CD4-positive, alpha-beta T cell (primary cell): ENCODE data around the gene HNRNPAB. TPM values are rescaled to one million over a fixed set of nuclear protein-coding genes. Genes with fewer than 3 reads are reported as not detected.
A peak's percentile ranks its signal among the peaks of the same experiment; 100 is the strongest.

Source experiments
- ATAC-seq: fragments of 200-7000 bp; cut with Tn5 transposase; one replicate; pipeline ENCODE4 v1.10.0; 2022; ENCODE audit warnings: mild to moderate bottlenecking; ENCODE audit not compliant: poor library complexity
- CTCF ChIA-PET: fragments of 350-600 bp; sonication (Branson Sonifier 250); formaldehyde crosslinking; loops from one replicate; lab custom pipeline; 2021; ENCODE audit warnings: antibody characterized with exemption, inconsistent platforms; lab: Charles Lee
- POLR2A ChIA-PET: fragments of 350-600 bp; sonication (Branson Sonifier 250); formaldehyde crosslinking; loops from one replicate; lab custom pipeline; 2021; ENCODE audit warnings: antibody characterized with exemption, inconsistent platforms; lab: Charles Lee
- DNase-seq, 14 experiments: peaks; one replicate each; pipeline ENCODE4 v3.0.0-alpha.2; 2013 to 2020; ENCODE audit warnings: mixed read lengths in 2 of 14
- H3K27ac ChIP-seq, 2 donors: one replicate each; pipeline versions ENCODE4 v1.5.1 to v1.7.0; 2013; ENCODE audit warnings: low read length in 2 of 2, low read depth in 1 of 2, mild to moderate bottlenecking in 1 of 2
- H3K27me3 ChIP-seq, 2 experiments: 1 replicate in 1 of 2; 2 replicates in 1 of 2; pipeline versions ENCODE4 v1.6.1 to v1.7.0; 2013; ENCODE audit warnings: low read length in 2 of 2, control low read depth in 1 of 2, mild to moderate bottlenecking in 1 of 2, moderate library complexity in 1 of 2; ENCODE audit not compliant: insufficient read depth in 2 of 2, control insufficient read depth in 1 of 2
- H3K36me3 ChIP-seq: one replicate; pipeline ENCODE4 v1.6.1; 2013; ENCODE audit warnings: low read length, control low read depth; ENCODE audit not compliant: insufficient read depth
- H3K4me1 ChIP-seq: one replicate; pipeline ENCODE4 v1.6.1; 2013; ENCODE audit warnings: low read length, control low read depth; ENCODE audit not compliant: insufficient read depth
- H3K4me3 ChIP-seq: one replicate; pipeline ENCODE4 v1.5.1; 2013; ENCODE audit warnings: mild to moderate bottlenecking, low read length, moderate library complexity
- H3K9me3 ChIP-seq, 2 experiments: 1 replicate in 1 of 2; 2 replicates in 1 of 2; pipeline versions ENCODE4 v1.6.1 to v1.7.0; 2013; ENCODE audit warnings: low read length in 2 of 2, mild to moderate bottlenecking in 2 of 2, control low read depth in 1 of 2, moderate library complexity in 1 of 2; ENCODE audit not compliant: control insufficient read depth in 1 of 2, insufficient read depth in 1 of 2
- H3K27ac Mint-ChIP-seq: one replicate; pipeline ENCODE4 v1.8.0; 2020; ENCODE audit warnings: mixed read lengths
- H3K27me3 Mint-ChIP-seq: one replicate; pipeline ENCODE4 v1.8.0; 2021; ENCODE audit warnings: mixed read lengths
- H3K36me3 Mint-ChIP-seq: one replicate; pipeline ENCODE4 v1.8.0; 2021; ENCODE audit warnings: low read depth, mixed read lengths
- H3K4me1 Mint-ChIP-seq: one replicate; pipeline ENCODE4 v1.8.0; 2021; ENCODE audit warnings: low read depth, mixed read lengths
- H3K4me3 Mint-ChIP-seq: one replicate; pipeline ENCODE4 v1.8.0; 2020; ENCODE audit warnings: mild to moderate bottlenecking, mixed read lengths
- H3K9me3 Mint-ChIP-seq: one replicate; pipeline ENCODE4 v1.8.0; 2020; ENCODE audit warnings: mixed read lengths
- intact Hi-C, 2 experiments: fragments of 100-400 bp; cut with DNase I in 1 of 2; cut with micrococcal nuclease in 1 of 2; formaldehyde crosslinking; loops; one replicate each; pipeline versions ENCODE4 v1.15.1 to v1.9.0; 2023 to 2025; cut with DNase I, micrococcal nuclease
- total RNA-seq, 174 experiments: library from RNA in 2 of 174; stranded (reverse) in 2 of 174; gene quantifications; one replicate each; pipeline ENCODE4 v1.2.3 and lab custom pipeline; 2021 to 2026
- TF ChIP-seq, protein P1 (sequence below): fragments of 200-600 bp; IDR thresholded peaks from one replicate; pipeline ENCODE4 v1.8.0; 2022; ENCODE audit warnings: antibody characterized with exemption, mild to moderate bottlenecking

Gene HNRNPAB
- total RNA-seq, 2 experiments from 2014 or later, result 63.6 to 68.9 TPM

DNA sequence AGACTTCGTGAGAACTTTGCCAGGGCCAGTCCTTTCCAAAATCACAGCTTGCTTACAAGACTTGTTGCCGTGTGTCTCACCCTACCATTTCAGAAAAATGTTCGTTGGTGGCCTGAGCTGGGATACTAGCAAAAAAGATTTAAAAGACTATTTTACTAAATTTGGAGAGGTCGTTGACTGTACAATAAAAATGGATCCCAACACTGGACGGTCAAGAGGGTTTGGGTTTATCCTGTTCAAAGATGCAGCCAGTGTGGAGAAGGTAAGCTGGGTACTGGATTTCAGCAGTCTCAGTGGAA is 1.4 kb downstream of the HNRNPAB start:
- Histone ChIP-seq H3K27me3 (no peaks in the 10 kb centered on the region), H3K27ac (peak overlapping the region; percentile 9 to 25), H3K4me1 (peaks cover 35% of the 10 kb centered on the region), H3K9me3 (no peaks in the 10 kb centered on the region), H3K4me3 (peak overlapping the region; percentile 97), H3K36me3 (peaks cover 45% of the 10 kb centered on the region)
- Mint-ChIP-seq H3K27me3 (peaks cover 4% of the 10 kb centered on the region), H3K36me3 (peaks cover 60% of the 10 kb centered on the region), H3K9me3 (no peaks in the 10 kb centered on the region), H3K27ac (peak overlapping the region; percentile 83), H3K4me3 (peak overlapping the region; percentile 85), H3K4me1 (peaks cover 47% of the 10 kb centered on the region)
- no peak for DNase-seq
- ChIA-PET POLR2A (interaction anchor here (0.7 to 2.2 kb wide), 5 partner anchors 9 to 1353 kb away, joined by 3 to 10 read pairs (median 4); partner anchors contain the start of genes NHP2 and PHYKPL), CTCF (no interaction called here)
- intact Hi-C loops, result loop anchor here in 1 of 2 experiments (1.0 to 10.0 kb wide), 3 partner anchors 27 to 1561 kb away; partner anchors contain the start of genes NHP2, PHYKPL and TSPAN17
- ATAC-seq, result no peak
- TF ChIP-seq, protein P1, sequence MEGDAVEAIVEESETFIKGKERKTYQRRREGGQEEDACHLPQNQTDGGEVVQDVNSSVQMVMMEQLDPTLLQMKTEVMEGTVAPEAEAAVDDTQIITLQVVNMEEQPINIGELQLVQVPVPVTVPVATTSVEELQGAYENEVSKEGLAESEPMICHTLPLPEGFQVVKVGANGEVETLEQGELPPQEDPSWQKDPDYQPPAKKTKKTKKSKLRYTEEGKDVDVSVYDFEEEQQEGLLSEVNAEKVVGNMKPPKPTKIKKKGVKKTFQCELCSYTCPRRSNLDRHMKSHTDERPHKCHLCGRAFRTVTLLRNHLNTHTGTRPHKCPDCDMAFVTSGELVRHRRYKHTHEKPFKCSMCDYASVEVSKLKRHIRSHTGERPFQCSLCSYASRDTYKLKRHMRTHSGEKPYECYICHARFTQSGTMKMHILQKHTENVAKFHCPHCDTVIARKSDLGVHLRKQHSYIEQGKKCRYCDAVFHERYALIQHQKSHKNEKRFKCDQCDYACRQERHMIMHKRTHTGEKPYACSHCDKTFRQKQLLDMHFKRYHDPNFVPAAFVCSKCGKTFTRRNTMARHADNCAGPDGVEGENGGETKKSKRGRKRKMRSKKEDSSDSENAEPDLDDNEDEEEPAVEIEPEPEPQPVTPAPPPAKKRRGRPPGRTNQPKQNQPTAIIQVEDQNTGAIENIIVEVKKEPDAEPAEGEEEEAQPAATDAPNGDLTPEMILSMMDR, result no peak

DNA sequence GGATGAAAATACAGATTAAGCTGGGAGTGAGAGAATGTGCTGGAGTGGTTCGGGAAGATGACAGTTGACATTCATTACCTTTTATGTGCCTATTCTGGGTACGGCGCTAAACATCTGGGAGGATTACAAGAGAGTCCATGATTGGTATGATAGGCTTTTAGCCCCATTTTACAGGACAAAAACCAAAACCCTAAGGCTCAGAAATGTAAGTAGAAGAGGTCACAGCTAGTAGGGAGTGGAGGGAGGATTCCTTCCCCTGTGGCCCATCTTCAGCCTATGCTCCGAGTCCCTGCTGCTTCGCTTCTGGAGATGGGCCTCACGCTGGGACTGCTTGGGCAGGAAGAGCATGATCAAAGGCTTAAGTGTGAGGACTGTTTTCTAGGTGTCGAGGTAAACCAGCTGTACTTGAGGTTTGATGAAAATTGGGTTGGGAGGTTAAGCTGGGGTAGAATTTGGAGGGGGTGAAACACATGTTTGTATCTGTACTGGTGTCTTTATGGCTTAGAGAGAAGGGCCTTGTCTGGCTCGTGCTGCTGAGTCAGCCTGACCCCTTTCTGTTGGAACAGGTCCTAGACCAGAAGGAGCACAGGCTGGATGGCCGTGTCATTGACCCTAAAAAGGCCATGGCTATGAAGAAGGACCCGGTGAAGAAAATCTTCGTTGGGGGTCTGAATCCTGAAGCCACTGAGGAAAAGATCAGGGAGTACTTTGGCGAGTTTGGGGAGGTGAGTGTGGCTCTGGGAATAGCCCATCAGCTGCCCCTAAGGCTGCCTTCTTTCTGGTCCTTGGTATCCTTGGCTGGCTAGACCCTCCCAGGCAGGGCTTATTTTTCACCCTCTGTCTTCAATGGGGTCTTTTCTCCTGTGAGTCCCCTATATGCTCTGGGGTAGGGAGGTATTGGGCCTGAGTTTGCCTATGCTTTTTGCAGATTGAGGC is 2.1 kb downstream of the HNRNPAB start:
- peak overlapping the region; percentile 9 to 40 for H3K27ac ChIP-seq
- Mint-ChIP-seq H3K4me3 (peak overlapping the region; percentile 85), H3K4me1 (peaks cover 47% of the 10 kb centered on the region), H3K27ac (peak overlapping the region; percentile 83), H3K36me3 (peaks cover 67% of the 10 kb centered on the region), H3K27me3 (peaks cover 4% of the 10 kb centered on the region), H3K9me3 (no peaks in the 10 kb centered on the region)
- H3K4me1 ChIP-seq, result peaks cover 37% of the 10 kb centered on the region
- intact Hi-C loops, result loop anchor here in 1 of 2 experiments (2.0 to 10.0 kb wide), 2 partner anchors 54 to 1562 kb away; partner anchors contain the start of genes NHP2 and TSPAN17
- ChIA-PET POLR2A (interaction anchor here (0.6 to 1.8 kb wide), 6 partner anchors 8 to 1353 kb away, joined by 3 to 4 read pairs (median 3); partner anchors contain the start of genes NHP2 and PHYKPL), CTCF (interaction anchor here (1.8 kb wide), 1 partner anchor 60 kb away, joined by 6 read pairs; no protein-coding TSS in a partner anchor)
- TF ChIP-seq, protein P1, result no peak
- no peaks in the 10 kb centered on the region for H3K27me3 ChIP-seq
- ATAC-seq (no peak), DNase-seq (peak in 4 of 14 experiments; percentile 25 to 49 (median 45))
- peaks cover 52% of the 10 kb centered on the region for H3K36me3 ChIP-seq
- no peaks in the 10 kb centered on the region for H3K9me3 ChIP-seq
- peak overlapping the region; percentile 97 for H3K4me3 ChIP-seq

DNA sequence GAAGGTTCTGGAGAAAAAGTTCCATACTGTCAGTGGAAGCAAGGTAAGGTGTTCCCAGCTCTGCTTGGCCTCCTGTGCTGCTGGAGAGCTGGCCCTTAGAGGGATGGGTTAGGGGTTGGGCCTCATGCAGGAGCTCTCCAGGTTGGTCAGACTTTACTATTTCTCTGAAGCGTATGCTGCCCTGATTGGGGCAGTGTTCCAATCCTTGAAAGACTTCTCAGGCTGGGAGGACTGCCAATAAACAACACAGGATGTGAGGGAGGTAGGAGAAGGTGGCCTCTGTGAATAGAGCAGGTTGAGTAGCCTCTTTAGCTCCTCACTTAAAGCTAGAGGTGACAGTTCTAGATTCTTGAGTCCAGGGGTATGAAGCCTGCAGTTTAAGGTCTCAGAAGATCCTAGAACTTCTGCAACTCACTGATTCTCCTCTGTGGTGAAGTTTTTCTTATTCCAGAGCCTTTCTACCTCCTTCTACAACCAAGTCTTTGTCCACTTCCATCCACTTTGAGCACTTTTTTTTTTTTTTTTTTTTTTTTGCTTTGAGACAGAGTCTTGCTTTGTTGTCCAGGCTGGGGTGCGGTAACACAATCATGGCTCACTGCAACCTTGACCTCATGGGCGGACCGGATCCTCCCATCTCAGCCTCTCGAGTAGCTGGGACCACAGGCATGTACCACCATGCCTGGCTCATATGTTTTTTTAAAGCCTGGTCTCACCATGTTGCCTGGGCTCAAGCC is 3.0 kb downstream of the HNRNPAB start:
- Histone ChIP-seq H3K27me3 (no peaks in the 10 kb centered on the region), H3K4me1 (peaks cover 37% of the 10 kb centered on the region), H3K27ac (peak overlapping the region in 1 of 2 donors; percentile 7), H3K36me3 (peaks cover 62% of the 10 kb centered on the region), H3K4me3 (no peak overlapping the region), H3K9me3 (no peaks in the 10 kb centered on the region)
- DNase-seq (peak in 2 of 14 experiments; percentile 10 to 25), ATAC-seq (no peak)
- peaks cover 4% of the 10 kb centered on the region for H3K27me3 Mint-ChIP-seq
- H3K27ac Mint-ChIP-seq, result peak overlapping the region; percentile 83
- ChIA-PET POLR2A (no interaction called here), CTCF (interaction anchor here (0.7 to 1.8 kb wide), 2 partner anchors 61 to 417 kb away, joined by 4 to 6 read pairs; no protein-coding TSS in a partner anchor)
- peak overlapping the region; percentile 85 for H3K4me3 Mint-ChIP-seq
- peaks cover 47% of the 10 kb centered on the region for H3K4me1 Mint-ChIP-seq
- peaks cover 76% of the 10 kb centered on the region for H3K36me3 Mint-ChIP-seq
- TF ChIP-seq, protein P1, result no peak
- no peaks in the 10 kb centered on the region for H3K9me3 Mint-ChIP-seq
- intact Hi-C loops, result loop anchor here in 1 of 2 experiments (2.0 to 10.0 kb wide), 2 partner anchors 55 to 1563 kb away; partner anchors contain the start of genes NHP2 and TSPAN17
